ENCODE results near the gene FHIT.

- no peak for TF ChIP-seq CTCF (IDR thresholded peaks at IDR 0.05)
- no peak for TF ChIP-seq POLR2A (IDR thresholded peaks at IDR 0.05)
These were observed 13.4 kb downstream of the FHIT start for GRCh38 chr3:61237858-61238257.
